OCI-LY1 (cell line): ENCODE measurements around the gene CTSD.
"Not testable (repeated sequence)": the region's sequence is repeated elsewhere in the genome, so short reads cannot be mapped to it uniquely, and the experiment has no call there.

Experiments used
- H2AFZ ChIP-seq: fragments of 200-600 bp; sonication (generic), shearing (Covaris generic); 2 replicates; pipeline ENCODE4 v1.6.0; 2014; ENCODE audit warnings: antibody characterized with exemption, mild to moderate bottlenecking, low read length
- H3F3A ChIP-seq: fragments of 200-600 bp; sonication (generic), shearing (Covaris generic); 2 replicates; pipeline ENCODE4 v1.6.0; 2014; ENCODE audit warnings: mild to moderate bottlenecking, antibody characterized with exemption, low read length, moderate library complexity; ENCODE audit not compliant: insufficient read depth
- H3K27ac ChIP-seq: fragments of 200-600 bp; sonication (generic); 2 replicates; pipeline ENCODE4 v1.5.1; 2014; ENCODE audit warnings: low read length, mixed run types, mild to moderate bottlenecking, low read depth; ENCODE audit not compliant: poor library complexity, severe bottlenecking
- H3K27me3 ChIP-seq: fragments of 200-600 bp; sonication (generic); 2 replicates; pipeline ENCODE4 v1.6.0; 2014; ENCODE audit warnings: antibody characterized with exemption, mild to moderate bottlenecking, low read length, moderate library complexity; ENCODE audit not compliant: insufficient read depth
- H3K36me3 ChIP-seq: fragments of 200-600 bp; sonication (generic); 2 replicates; pipeline ENCODE4 v1.6.1; 2014; ENCODE audit warnings: mild to moderate bottlenecking, antibody characterized with exemption, low read length, moderate library complexity, mixed read lengths; ENCODE audit not compliant: insufficient read depth
- H3K4me1 ChIP-seq: fragments of 200-600 bp; sonication (generic); 2 replicates; pipeline ENCODE4 v1.5.1; 2014; ENCODE audit warnings: mild to moderate bottlenecking, low read length, moderate library complexity; ENCODE audit not compliant: insufficient read depth, severe bottlenecking
- H3K4me2 ChIP-seq: fragments of 200-600 bp; sonication (generic), shearing (Covaris generic); 2 replicates; pipeline ENCODE4 v1.6.1; 2014; ENCODE audit warnings: low read length
- H3K4me3 ChIP-seq: fragments of 200-600 bp; sonication (generic); 2 replicates; pipeline ENCODE4 v1.5.1; 2014; ENCODE audit warnings: low read length, low read depth, mild to moderate bottlenecking, mixed read lengths; ENCODE audit not compliant: poor library complexity, severe bottlenecking
- H3K79me2 ChIP-seq: fragments of 200-600 bp; shearing (Covaris generic); 2 replicates; pipeline ENCODE4 v1.6.1; 2016; ENCODE audit warnings: mixed run types, low read length, mixed read lengths; ENCODE audit not compliant: insufficient read depth
- H3K9ac ChIP-seq: fragments of 200-600 bp; sonication (generic), shearing (Covaris generic); 2 replicates; pipeline ENCODE4 v1.6.1; 2014; ENCODE audit warnings: mild to moderate bottlenecking, low read length, mixed read lengths
- H3K9me2 ChIP-seq: fragments of 200-600 bp; sonication (generic), shearing (Covaris generic); 2 replicates; pipeline ENCODE4 v1.6.1; 2014; ENCODE audit warnings: low read depth, mild to moderate bottlenecking, low read length, mixed read lengths
- H3K9me3 ChIP-seq: fragments of 200-600 bp; shearing (Covaris generic); 2 replicates; pipeline ENCODE4 v1.6.1; 2014; ENCODE audit warnings: low read length, mixed read lengths
- H4K20me1 ChIP-seq: fragments of 200-600 bp; sonication (generic), shearing (Covaris generic); 2 replicates; pipeline ENCODE4 v1.6.0; 2016; ENCODE audit warnings: mild to moderate bottlenecking, low read length; ENCODE audit not compliant: insufficient read depth
- EZH2 ChIP-seq: fragments of 200-600 bp; sonication (generic), shearing (Covaris generic); IDR thresholded peaks from 2 replicates; pipeline ENCODE4 v1.8.0; 2017; ENCODE audit warnings: borderline replicate concordance, mixed run types, mild to moderate bottlenecking, antibody characterized with exemption, low read length, moderate library complexity, mixed read lengths
- TF ChIP-seq, protein P1 (sequence below): fragments of 200-600 bp; sonication (generic), shearing (Covaris generic); IDR thresholded peaks from 2 replicates; pipeline ENCODE4 v1.5.1; 2017; ENCODE audit warnings: mild to moderate bottlenecking, antibody characterized with exemption, low read length, moderate library complexity, mixed read lengths

The CTSD gene

DNA sequence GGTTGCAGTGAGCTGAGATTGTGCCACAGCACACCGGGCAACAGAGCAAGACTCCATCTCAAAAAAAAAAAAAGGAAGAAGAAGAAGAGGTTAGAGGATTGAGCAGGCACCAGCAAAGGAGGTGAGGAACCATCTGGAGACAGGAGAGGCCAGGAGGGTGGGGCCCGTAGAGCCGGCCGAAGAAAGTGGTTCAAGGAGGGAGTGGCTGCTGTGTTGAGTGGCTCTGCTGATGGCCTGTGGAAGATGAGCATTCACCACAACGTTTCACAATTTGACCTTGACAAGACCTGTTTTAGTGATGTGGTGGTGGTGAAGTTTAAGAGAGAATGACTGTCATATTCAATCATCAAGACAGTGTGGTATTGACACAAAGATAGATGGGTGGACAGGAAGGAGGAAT lies 6.8 kb upstream of the CTSD start:
- Histone ChIP-seq H3K27me3 (0 out of 2 replicates have a peak, but pooled peaks cover 3% of the 10 kb centered on the region), H4K20me1 (no peaks in the 10 kb centered on the region), H2AFZ (no peak overlapping the region), H3K79me2 (no peaks in the 10 kb centered on the region), H3K4me1 (no peaks in the 10 kb centered on the region), H3K9me3 (no peaks in the 10 kb centered on the region), H3K9ac (no peak overlapping the region), H3F3A (no peaks in the 10 kb centered on the region), H3K36me3 (no peaks in the 10 kb centered on the region), H3K9me2 (no peaks in the 10 kb centered on the region), H3K4me2 (no peak overlapping the region), H3K27ac (no peak overlapping the region), H3K4me3 (no peak overlapping the region)
- no peak for TF ChIP-seq EZH2
- TF ChIP-seq, protein P1, sequence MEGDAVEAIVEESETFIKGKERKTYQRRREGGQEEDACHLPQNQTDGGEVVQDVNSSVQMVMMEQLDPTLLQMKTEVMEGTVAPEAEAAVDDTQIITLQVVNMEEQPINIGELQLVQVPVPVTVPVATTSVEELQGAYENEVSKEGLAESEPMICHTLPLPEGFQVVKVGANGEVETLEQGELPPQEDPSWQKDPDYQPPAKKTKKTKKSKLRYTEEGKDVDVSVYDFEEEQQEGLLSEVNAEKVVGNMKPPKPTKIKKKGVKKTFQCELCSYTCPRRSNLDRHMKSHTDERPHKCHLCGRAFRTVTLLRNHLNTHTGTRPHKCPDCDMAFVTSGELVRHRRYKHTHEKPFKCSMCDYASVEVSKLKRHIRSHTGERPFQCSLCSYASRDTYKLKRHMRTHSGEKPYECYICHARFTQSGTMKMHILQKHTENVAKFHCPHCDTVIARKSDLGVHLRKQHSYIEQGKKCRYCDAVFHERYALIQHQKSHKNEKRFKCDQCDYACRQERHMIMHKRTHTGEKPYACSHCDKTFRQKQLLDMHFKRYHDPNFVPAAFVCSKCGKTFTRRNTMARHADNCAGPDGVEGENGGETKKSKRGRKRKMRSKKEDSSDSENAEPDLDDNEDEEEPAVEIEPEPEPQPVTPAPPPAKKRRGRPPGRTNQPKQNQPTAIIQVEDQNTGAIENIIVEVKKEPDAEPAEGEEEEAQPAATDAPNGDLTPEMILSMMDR, result no peak

DNA sequence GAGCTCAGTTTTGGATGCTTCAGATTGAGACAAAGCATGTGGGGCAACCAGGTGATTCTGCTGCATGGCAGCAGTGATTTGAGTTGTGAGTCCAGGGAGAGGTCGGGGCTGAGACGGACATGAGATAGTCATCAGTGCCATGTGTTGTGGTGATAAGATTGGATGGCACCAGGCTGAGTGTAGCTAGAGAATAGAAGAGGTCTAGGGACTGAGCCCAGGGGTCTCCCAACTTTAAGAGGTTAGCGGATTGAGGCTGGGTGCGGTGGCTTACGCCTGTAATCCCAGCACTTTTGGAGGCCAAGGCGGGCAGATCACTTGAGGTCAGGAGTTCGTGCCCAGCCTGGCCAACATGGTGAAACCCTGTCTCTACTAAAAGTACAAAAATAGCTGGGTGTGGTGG lies 6.3 kb upstream of the CTSD start:
- H3K27me3 ChIP-seq, result 0 out of 2 replicates have a peak, but pooled peaks cover 3% of the 10 kb centered on the region
- no peak overlapping the region for H3K27ac ChIP-seq
- no peaks in the 10 kb centered on the region for H3K4me1 ChIP-seq
- no peaks in the 10 kb centered on the region for H3K9me2 ChIP-seq
- no peaks in the 10 kb centered on the region for H3K79me2 ChIP-seq
- H3K9ac ChIP-seq, result no peak overlapping the region
- no peak overlapping the region for H3K4me2 ChIP-seq
- no peaks in the 10 kb centered on the region for H3F3A ChIP-seq
- no peaks in the 10 kb centered on the region for H3K9me3 ChIP-seq
- H3K4me3 ChIP-seq, result no peak overlapping the region
- no peaks in the 10 kb centered on the region for H4K20me1 ChIP-seq
- H3K36me3 ChIP-seq, result no peaks in the 10 kb centered on the region
- no peak overlapping the region for H2AFZ ChIP-seq
- TF ChIP-seq, protein P1, result no peak
- no peak for TF ChIP-seq EZH2

DNA sequence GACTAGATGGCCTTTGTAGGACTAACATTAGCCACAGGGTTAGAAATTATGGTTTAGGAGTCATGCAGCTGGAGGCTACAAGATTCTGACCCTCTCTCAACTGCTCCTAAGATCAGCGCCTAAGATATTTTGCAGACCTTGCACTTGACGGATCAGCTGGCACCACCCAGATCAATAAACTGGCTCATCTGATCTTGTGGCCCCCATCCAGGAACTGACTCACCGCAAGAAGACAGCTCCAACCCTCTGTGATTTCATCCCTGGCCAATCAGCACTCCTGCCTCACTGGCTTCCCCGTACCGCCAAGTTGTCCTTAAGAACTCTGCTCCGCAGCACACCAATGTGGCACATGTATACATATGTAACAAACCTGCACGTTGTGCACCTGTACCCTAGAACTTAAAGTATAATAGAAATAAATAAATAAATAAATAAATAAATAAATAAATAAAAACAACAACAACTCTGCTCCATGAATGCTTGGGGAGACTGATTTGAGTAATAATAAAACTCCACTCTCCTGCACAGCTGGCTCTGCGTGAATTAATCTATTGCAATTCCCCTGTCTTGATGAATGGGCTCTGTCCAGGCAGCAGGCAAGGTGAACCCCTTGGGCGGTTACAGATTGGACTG lies 5.7 kb upstream of the CTSD start:
- H3K4me1 ChIP-seq, H3K9ac ChIP-seq, H3K4me2 ChIP-seq, H3K36me3 ChIP-seq, H3K27me3 ChIP-seq, H4K20me1 ChIP-seq, H3K79me2 ChIP-seq, H3K4me3 ChIP-seq, H3F3A ChIP-seq, H3K9me2 ChIP-seq, H3K9me3 ChIP-seq, H2AFZ ChIP-seq, H3K27ac ChIP-seq: not testable (repeated sequence)

DNA sequence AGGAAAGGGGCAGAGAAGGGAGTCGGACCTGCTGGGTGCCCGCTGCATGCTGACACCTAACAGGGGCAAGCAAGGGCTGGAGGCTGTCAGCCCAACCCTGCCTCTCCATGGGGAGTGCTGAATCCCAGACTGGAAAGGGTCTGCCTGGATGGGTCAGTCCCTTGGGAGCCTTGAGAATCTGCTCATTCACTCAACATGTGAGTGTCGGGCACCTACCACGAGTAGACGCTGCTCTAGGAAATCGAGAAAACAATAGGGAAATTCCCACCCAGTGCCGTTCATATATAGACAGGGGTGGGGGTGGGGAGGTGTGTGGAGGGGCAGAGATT lies 4.4 kb upstream of the CTSD start:
- H3K27me3 ChIP-seq, result 0 out of 2 replicates have a peak, but pooled peaks cover 3% of the 10 kb centered on the region
- peaks cover 8% of the 10 kb centered on the region for H3K4me1 ChIP-seq
- H3K27ac ChIP-seq, result no peak overlapping the region

More for the DNA sequence above, 4.4 kb upstream of the CTSD start:
- no peak overlapping the region for H3K4me2 ChIP-seq
- no peaks in the 10 kb centered on the region for H3K36me3 ChIP-seq
- no peaks in the 10 kb centered on the region for H3F3A ChIP-seq
- no peak overlapping the region for H3K4me3 ChIP-seq
- H2AFZ ChIP-seq, result no peak overlapping the region
- H3K9me2 ChIP-seq, result no peaks in the 10 kb centered on the region
- H3K9ac ChIP-seq, result no peak overlapping the region
- no peaks in the 10 kb centered on the region for H3K9me3 ChIP-seq
- TF ChIP-seq EZH2, result no peak
- TF ChIP-seq, protein P1, result no peak
- no peaks in the 10 kb centered on the region for H4K20me1 ChIP-seq
- H3K79me2 ChIP-seq, result no peaks in the 10 kb centered on the region
